ENCODE measurements around the gene HES2. TPM values are rescaled to one million over a fixed set of nuclear protein-coding genes. Genes with fewer than 3 reads are reported as not detected.
A peak's percentile ranks its signal among the peaks of the same experiment; 100 is the strongest.

The HES2 gene
- total and polyA plus RNA-seq, 9 of the 15 experiments (the other 6 are each of a cell fraction or from before 2014, with no cell fraction given), result 0.05 to 0.18 (median 0.07) TPM; not detected in 4

GRCh38 chr1:6466023-6466422 is 46.3 kb upstream of the HES2 start, which contains the start of gene TNFRSF25:
TNFRSF25 (minus strand) TSS chr1:6466173; CDS start chr1:6466107, 66 bp downstream.
- ATAC-seq (0 out of 3 replicates have a peak, but pooled peaks have one; percentile 6), DNase-seq (ENCODE audit: extremely low read depth in 1 of 4, low spot score in 3 of 4) (peak in 2 of 4 experiments; percentile 67 to 69), FAIRE-seq (no peak)
- Histone ChIP-seq H3K4me3 (no peak within 1 kb of the TSS), H3K4me1 (replicated peaks in 1 of 2; ENCODE audit: control insufficient read depth in 2 of 2, insufficient read depth in 2 of 2, low read length in 2 of 2) (peaks cover 2 to 59% of the 10 kb centered on the region in 2 experiments; a peak in 4 of 5 replicates), H3K36me3 (ENCODE audit: control insufficient read depth, insufficient read depth, low read length) (no peaks in the 10 kb centered on the region), H3K9me3 (replicated peaks; ENCODE audit: control insufficient read depth, insufficient read depth, low read depth, low read length) (no peaks in the 10 kb centered on the region), H3K9ac (ENCODE audit: insufficient read depth in 1 of 2, low read depth in 2 of 2, low read length in 2 of 2) (peak within 1 kb of the TSS in 1 of 2 experiments; percentile 15; a peak in 1 of 4 replicates), H2AFZ (ENCODE audit: low read depth, low read length) (no peak within 1 kb of the TSS), H3K4me2 (ENCODE audit: insufficient read depth, low read length) (no peak within 1 kb of the TSS), H3K27me3 (ENCODE audit: control insufficient read depth in 2 of 2, insufficient read depth in 2 of 2, low read length in 2 of 2) (peaks cover 83 to 94% of the 10 kb centered on the region in 2 experiments), H3K27ac (ENCODE audit: extremely low read depth, low read depth, low read length) (no peak within 1 kb of the TSS), H3K79me2 (ENCODE audit: control insufficient read depth, insufficient read depth, low read length) (no peaks in the 10 kb centered on the region), H3K9me1 (ENCODE audit: control insufficient read depth, insufficient read depth, low read length) (peaks cover 2% of the 10 kb centered on the region), H4K20me1 (replicated peaks; ENCODE audit: control insufficient read depth, insufficient read depth, low read length) (peaks cover 39% of the 10 kb centered on the region)
- BruUV-seq (replicated peaks), result no TSS peak
- in situ Hi-C loops (cut with MboI), result no loop called here
- TF ChIP-seq SMARCA4 (IDR thresholded peaks at IDR 0.05), result no peak
- TF ChIP-seq E2F6 (IDR thresholded peaks at IDR 0.05; ENCODE audit: borderline replicate concordance in 1 of 2, extremely low read depth in 1 of 2, insufficient read depth in 1 of 2, insufficient read length in 1 of 2, low read depth in 1 of 2, low read length in 1 of 2, poor library complexity in 1 of 2, severe bottlenecking in 1 of 2), result peak in 1 of 2 experiments; percentile 31
- no peak for TF ChIP-seq POLR2AphosphoS5 (IDR thresholded peaks at IDR 0.05; ENCODE audit: control insufficient read depth, insufficient read depth, low read depth, low read length)
- TF ChIP-seq POLR2AphosphoS2 (IDR thresholded peaks at IDR 0.05; ENCODE audit: low read length), result no peak
- POLR2A ChIA-PET, result interaction anchor here (1.0 kb wide), 1 partner anchor 25 kb away, joined by 3 read pairs; no protein-coding TSS in a partner anchor
- CTCF ChIA-PET (ENCODE audit: low intra/inter-chr PET ratio), result no interaction called here
- intact Hi-C loops (cut with micrococcal nuclease), result no loop called here
- WGBS (ENCODE audit: insufficient coverage, low coverage, missing lambda C conversion rate), result 16% methylated on average over 23 of the region's 43 CpGs

All from K562 (cell line).